ENCODE data around the gene ANLN. TPM values are rescaled to one million over a fixed set of nuclear protein-coding genes. Genes with fewer than 3 reads are reported as not detected.

Gene ANLN
- total RNA-seq, 4 donors from 2014 or later, result 2.9 to 7.5 (median 6.0) TPM

GRCh38 chr7:36441344-36442022 is 51.8 kb downstream of the ANLN start:
- no peak for TF ChIP-seq CTCF (IDR thresholded peaks at IDR 0.05; ENCODE audit: low read depth)

- no peak for TF ChIP-seq CTCF (IDR thresholded peaks at IDR 0.05; ENCODE audit: low read depth)
These were observed 59.2 kb downstream of the ANLN start for GRCh38 chr7:36448781-36449379.

- TF ChIP-seq CTCF (IDR thresholded peaks at IDR 0.05; ENCODE audit: low read depth), result no peak
These were observed 60.0 kb downstream of the ANLN start for GRCh38 chr7:36449685-36450084.

- TF ChIP-seq CTCF (IDR thresholded peaks at IDR 0.05; ENCODE audit: low read depth), result no peak
These were observed 64.1 kb downstream of the ANLN start for GRCh38 chr7:36453769-36454168.

- TF ChIP-seq CTCF (IDR thresholded peaks at IDR 0.05; ENCODE audit: low read depth), result no peak
These were observed 66.0 kb downstream of the ANLN start for GRCh38 chr7:36455646-36456045.

- TF ChIP-seq CTCF (IDR thresholded peaks at IDR 0.05; ENCODE audit: low read depth), result no peak
These were observed 66.5 kb downstream of the ANLN start for GRCh38 chr7:36456138-36456537.

- no peak for TF ChIP-seq CTCF (IDR thresholded peaks at IDR 0.05; ENCODE audit: low read depth)
These were observed 66.9 kb downstream of the ANLN start for GRCh38 chr7:36456548-36456947.

Data from subcutaneous adipose tissue (tissue), 4 donors.